WTC11 (cell line): ENCODE results near the gene GCA.

Source experiments
- JUN ChIP-seq: sonication (generic); formaldehyde crosslinking; IDR thresholded peaks from 2 replicates; pipeline ENCODE4 v1.8.0; 2023; ENCODE audit warnings: mild to moderate bottlenecking, missing genetic modification reagents
- NR1H2 ChIP-seq: sonication (generic); formaldehyde crosslinking; IDR thresholded peaks from 2 replicates; pipeline ENCODE4 v1.9.0; 2021; ENCODE audit warnings: mild to moderate bottlenecking, moderate library complexity, missing genetic modification reagents
- NR2C2 ChIP-seq: sonication (generic); formaldehyde crosslinking; IDR thresholded peaks from 2 replicates; pipeline ENCODE4 v1.8.0; 2022; ENCODE audit warnings: mild to moderate bottlenecking, missing genetic modification reagents
- RELA ChIP-seq: sonication (generic); formaldehyde crosslinking; IDR thresholded peaks from 2 replicates; pipeline ENCODE4 v1.8.1; 2022; ENCODE audit warnings: missing genetic modification reagents, mild to moderate bottlenecking, borderline replicate concordance
- ZNF671 ChIP-seq: fragments of 250-450 bp; sonication (Bioruptor Pico); IDR thresholded peaks from 2 replicates; pipeline ENCODE4 v1.8.0; 2021; ENCODE audit warnings: mild to moderate bottlenecking
- TF ChIP-seq, protein P1 (sequence below): fragments of 200-600 bp; IDR thresholded peaks from 2 replicates; pipeline ENCODE4 v1.8.0; 2022; ENCODE audit warnings: antibody characterized with exemption
- TF ChIP-seq, protein P2 (sequence below): sonication (generic); formaldehyde crosslinking; IDR thresholded peaks from 2 replicates; pipeline ENCODE4 v1.8.1; 2023; ENCODE audit warnings: mild to moderate bottlenecking, missing genetic modification reagents
- TF ChIP-seq, protein P3 (sequence below): sonication (generic); formaldehyde crosslinking; IDR thresholded peaks from 2 replicates; pipeline ENCODE4 v1.8.0; 2022; ENCODE audit warnings: mild to moderate bottlenecking, missing genetic modification reagents
- TF ChIP-seq, protein P4 (sequence below): sonication (generic); formaldehyde crosslinking; IDR thresholded peaks from 2 replicates; pipeline ENCODE4 v1.8.0; 2022; ENCODE audit warnings: mild to moderate bottlenecking, missing genetic modification reagents
- TF ChIP-seq, protein P5 (sequence below): sonication (generic); formaldehyde crosslinking; conservative IDR thresholded peaks from 2 replicates; pipeline ENCODE4 v1.8.1; 2022; ENCODE audit warnings: mild to moderate bottlenecking, missing genetic modification reagents
- TF ChIP-seq, protein P6 (sequence below): sonication (generic); formaldehyde crosslinking; conservative IDR thresholded peaks from 2 replicates; pipeline ENCODE4 v1.8.1; 2023; ENCODE audit warnings: mild to moderate bottlenecking, low read depth, missing genetic modification reagents, moderate library complexity

DNA sequence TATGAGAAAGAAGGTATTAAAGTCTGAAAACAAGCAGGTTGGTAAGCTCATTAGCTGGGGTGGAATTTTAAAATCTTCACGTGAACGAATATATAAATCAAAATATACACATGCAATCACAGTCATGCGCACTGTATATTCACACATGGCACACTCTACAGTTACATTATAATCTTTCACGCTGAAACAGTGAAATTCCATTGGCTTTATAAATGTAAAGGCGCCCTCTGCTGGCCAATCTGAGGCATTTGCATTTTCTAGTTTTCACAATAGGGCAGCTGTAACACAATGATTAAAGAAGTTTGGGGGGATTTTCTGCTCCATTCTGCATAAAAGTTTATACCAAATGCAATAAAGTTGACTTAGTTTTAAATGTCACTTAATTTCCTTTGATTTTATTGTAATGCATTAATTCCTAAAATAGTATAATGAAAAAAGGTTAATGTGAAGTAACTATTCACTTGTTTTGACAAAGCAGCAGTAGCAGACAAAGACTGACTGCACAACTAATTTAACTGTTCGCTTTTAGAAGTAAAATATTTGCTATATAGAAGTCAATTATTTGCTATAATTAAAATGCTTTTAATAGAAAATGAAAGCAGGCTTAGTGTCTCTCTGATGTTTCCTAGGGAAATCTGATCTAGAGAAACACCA is 42.7 kb upstream of the GCA start:
- TF ChIP-seq, protein P1, sequence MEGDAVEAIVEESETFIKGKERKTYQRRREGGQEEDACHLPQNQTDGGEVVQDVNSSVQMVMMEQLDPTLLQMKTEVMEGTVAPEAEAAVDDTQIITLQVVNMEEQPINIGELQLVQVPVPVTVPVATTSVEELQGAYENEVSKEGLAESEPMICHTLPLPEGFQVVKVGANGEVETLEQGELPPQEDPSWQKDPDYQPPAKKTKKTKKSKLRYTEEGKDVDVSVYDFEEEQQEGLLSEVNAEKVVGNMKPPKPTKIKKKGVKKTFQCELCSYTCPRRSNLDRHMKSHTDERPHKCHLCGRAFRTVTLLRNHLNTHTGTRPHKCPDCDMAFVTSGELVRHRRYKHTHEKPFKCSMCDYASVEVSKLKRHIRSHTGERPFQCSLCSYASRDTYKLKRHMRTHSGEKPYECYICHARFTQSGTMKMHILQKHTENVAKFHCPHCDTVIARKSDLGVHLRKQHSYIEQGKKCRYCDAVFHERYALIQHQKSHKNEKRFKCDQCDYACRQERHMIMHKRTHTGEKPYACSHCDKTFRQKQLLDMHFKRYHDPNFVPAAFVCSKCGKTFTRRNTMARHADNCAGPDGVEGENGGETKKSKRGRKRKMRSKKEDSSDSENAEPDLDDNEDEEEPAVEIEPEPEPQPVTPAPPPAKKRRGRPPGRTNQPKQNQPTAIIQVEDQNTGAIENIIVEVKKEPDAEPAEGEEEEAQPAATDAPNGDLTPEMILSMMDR, result peak; percentile 64; the same call in 1 of the 2 replicates
- TF ChIP-seq NR2C2 (CRISPR knock-in tag), result no peak
- TF ChIP-seq, protein P2, sequence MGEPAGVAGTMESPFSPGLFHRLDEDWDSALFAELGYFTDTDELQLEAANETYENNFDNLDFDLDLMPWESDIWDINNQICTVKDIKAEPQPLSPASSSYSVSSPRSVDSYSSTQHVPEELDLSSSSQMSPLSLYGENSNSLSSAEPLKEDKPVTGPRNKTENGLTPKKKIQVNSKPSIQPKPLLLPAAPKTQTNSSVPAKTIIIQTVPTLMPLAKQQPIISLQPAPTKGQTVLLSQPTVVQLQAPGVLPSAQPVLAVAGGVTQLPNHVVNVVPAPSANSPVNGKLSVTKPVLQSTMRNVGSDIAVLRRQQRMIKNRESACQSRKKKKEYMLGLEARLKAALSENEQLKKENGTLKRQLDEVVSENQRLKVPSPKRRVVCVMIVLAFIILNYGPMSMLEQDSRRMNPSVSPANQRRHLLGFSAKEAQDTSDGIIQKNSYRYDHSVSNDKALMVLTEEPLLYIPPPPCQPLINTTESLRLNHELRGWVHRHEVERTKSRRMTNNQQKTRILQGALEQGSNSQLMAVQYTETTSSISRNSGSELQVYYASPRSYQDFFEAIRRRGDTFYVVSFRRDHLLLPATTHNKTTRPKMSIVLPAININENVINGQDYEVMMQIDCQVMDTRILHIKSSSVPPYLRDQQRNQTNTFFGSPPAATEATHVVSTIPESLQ (CRISPR knock-in tag), result no peak
- no peak for TF ChIP-seq RELA
- no peak for TF ChIP-seq NR1H2 (CRISPR knock-in tag)
- TF ChIP-seq ZNF671 (CRISPR knock-in tag), result no peak
- TF ChIP-seq, protein P3, sequence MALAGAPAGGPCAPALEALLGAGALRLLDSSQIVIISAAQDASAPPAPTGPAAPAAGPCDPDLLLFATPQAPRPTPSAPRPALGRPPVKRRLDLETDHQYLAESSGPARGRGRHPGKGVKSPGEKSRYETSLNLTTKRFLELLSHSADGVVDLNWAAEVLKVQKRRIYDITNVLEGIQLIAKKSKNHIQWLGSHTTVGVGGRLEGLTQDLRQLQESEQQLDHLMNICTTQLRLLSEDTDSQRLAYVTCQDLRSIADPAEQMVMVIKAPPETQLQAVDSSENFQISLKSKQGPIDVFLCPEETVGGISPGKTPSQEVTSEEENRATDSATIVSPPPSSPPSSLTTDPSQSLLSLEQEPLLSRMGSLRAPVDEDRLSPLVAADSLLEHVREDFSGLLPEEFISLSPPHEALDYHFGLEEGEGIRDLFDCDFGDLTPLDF (CRISPR knock-in tag), result no peak
- no peak for TF ChIP-seq JUN
- TF ChIP-seq, protein P4, sequence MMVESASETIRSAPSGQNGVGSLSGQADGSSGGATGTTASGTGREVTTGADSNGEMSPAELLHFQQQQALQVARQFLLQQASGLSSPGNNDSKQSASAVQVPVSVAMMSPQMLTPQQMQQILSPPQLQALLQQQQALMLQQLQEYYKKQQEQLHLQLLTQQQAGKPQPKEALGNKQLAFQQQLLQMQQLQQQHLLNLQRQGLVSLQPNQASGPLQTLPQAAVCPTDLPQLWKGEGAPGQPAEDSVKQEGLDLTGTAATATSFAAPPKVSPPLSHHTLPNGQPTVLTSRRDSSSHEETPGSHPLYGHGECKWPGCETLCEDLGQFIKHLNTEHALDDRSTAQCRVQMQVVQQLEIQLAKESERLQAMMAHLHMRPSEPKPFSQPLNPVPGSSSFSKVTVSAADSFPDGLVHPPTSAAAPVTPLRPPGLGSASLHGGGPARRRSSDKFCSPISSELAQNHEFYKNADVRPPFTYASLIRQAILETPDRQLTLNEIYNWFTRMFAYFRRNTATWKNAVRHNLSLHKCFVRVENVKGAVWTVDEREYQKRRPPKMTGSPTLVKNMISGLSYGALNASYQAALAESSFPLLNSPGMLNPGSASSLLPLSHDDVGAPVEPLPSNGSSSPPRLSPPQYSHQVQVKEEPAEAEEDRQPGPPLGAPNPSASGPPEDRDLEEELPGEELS (CRISPR knock-in tag), result no peak
- TF ChIP-seq, protein P5, sequence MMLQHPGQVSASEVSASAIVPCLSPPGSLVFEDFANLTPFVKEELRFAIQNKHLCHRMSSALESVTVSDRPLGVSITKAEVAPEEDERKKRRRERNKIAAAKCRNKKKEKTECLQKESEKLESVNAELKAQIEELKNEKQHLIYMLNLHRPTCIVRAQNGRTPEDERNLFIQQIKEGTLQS (CRISPR knock-in tag), result no peak
- TF ChIP-seq, protein P6, sequence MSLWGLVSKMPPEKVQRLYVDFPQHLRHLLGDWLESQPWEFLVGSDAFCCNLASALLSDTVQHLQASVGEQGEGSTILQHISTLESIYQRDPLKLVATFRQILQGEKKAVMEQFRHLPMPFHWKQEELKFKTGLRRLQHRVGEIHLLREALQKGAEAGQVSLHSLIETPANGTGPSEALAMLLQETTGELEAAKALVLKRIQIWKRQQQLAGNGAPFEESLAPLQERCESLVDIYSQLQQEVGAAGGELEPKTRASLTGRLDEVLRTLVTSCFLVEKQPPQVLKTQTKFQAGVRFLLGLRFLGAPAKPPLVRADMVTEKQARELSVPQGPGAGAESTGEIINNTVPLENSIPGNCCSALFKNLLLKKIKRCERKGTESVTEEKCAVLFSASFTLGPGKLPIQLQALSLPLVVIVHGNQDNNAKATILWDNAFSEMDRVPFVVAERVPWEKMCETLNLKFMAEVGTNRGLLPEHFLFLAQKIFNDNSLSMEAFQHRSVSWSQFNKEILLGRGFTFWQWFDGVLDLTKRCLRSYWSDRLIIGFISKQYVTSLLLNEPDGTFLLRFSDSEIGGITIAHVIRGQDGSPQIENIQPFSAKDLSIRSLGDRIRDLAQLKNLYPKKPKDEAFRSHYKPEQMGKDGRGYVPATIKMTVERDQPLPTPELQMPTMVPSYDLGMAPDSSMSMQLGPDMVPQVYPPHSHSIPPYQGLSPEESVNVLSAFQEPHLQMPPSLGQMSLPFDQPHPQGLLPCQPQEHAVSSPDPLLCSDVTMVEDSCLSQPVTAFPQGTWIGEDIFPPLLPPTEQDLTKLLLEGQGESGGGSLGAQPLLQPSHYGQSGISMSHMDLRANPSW (CRISPR knock-in tag), result no peak
